OCI-LY1 (cell line): Measurements from ENCODE around the gene CD8A.

Source experiments
- CTCF ChIP-seq: fragments of 200-600 bp; sonication (generic), shearing (Covaris generic); IDR thresholded peaks from 2 replicates; pipeline ENCODE4 v1.5.1; 2017; ENCODE audit warnings: mild to moderate bottlenecking, antibody characterized with exemption, low read length, moderate library complexity, mixed read lengths
- EZH2 ChIP-seq: fragments of 200-600 bp; sonication (generic), shearing (Covaris generic); IDR thresholded peaks from 2 replicates; pipeline ENCODE4 v1.8.0; 2017; ENCODE audit warnings: borderline replicate concordance, mixed run types, mild to moderate bottlenecking, antibody characterized with exemption, low read length, moderate library complexity, mixed read lengths

- TF ChIP-seq CTCF = no peak
- no peak for TF ChIP-seq EZH2
Observed at GRCh38 chr2:86751778-86752177, 38.9 kb downstream of the CD8A start.
